Stimulated activated CD8-positive, alpha-beta memory T cell treated with anti-CD3 and anti-CD28 coated beads, Interleukin-15, amount 100 ng/mL, for 24 hours (primary cell): ENCODE measurements around the gene NKD1.

ENCODE experiments used
- DNase-seq: peaks from one replicate; pipeline ENCODE4 v3.0.0-alpha.2; 2020; ENCODE audit warnings: low read depth

The NKD1 gene

GRCh38 chr16:50675686-50676610 is 127.8 kb downstream of the NKD1 start:
- DNase-seq, result no peak

GRCh38 chr16:50676684-50677225 is 128.6 kb downstream of the NKD1 start:
- no peak for DNase-seq

- DNase-seq, result no peak
Measured at GRCh38 chr16:50677351-50677750, 129.2 kb downstream of the NKD1 start.

GRCh38 chr16:50678531-50678930 is 130.3 kb downstream of the NKD1 start:
- no peak for DNase-seq

GRCh38 chr16:50679266-50679665 is 131.1 kb downstream of the NKD1 start:
- no peak for DNase-seq

GRCh38 chr16:50679676-50680555 is 131.7 kb downstream of the NKD1 start:
- no peak for DNase-seq

GRCh38 chr16:50680556-50680893 is 132.3 kb downstream of the NKD1 start:
- DNase-seq, result no peak

GRCh38 chr16:50681021-50681885 is 133.1 kb downstream of the NKD1 start, which contains the start of gene SNX20:
Gene SNX20, minus strand, starts transcription at chr16:50681312. Its CDS starts 3,786 bp downstream, at chr16:50677526.
- no peak for DNase-seq

GRCh38 chr16:50683689-50684374 is 135.6 kb downstream of the NKD1 start:
- DNase-seq, result no peak

GRCh38 chr16:50684823-50685461 is 136.7 kb downstream of the NKD1 start:
- no peak for DNase-seq

GRCh38 chr16:50685462-50686063 is 137.4 kb downstream of the NKD1 start:
- DNase-seq, result no peak

- DNase-seq, result no peak
Measured at GRCh38 chr16:50688083-50688482, 139.9 kb downstream of the NKD1 start.

- DNase-seq, result no peak
Measured at GRCh38 chr16:50688867-50689266, 140.7 kb downstream of the NKD1 start.

GRCh38 chr16:50690177-50690576 is 142.0 kb downstream of the NKD1 start:
- no peak for DNase-seq

GRCh38 chr16:50692644-50692998 is 144.4 kb downstream of the NKD1 start:
- DNase-seq, result no peak

- no peak for DNase-seq
Measured at GRCh38 chr16:50692999-50693781, 145.0 kb downstream of the NKD1 start, which contains the start of gene NOD2. Gene NOD2, plus strand, starts transcription at chr16:50693606. Its CDS starts 5,890 bp downstream, at chr16:50699496.

GRCh38 chr16:50694206-50694605 is 146.0 kb downstream of the NKD1 start:
- no peak for DNase-seq

- DNase-seq, result no peak
Measured at GRCh38 chr16:50695017-50696000, 147.1 kb downstream of the NKD1 start.
